Astrocyte (in vitro differentiated cells and primary cell): ENCODE data around the gene SLC25A28. TPM values are rescaled to one million over a fixed set of nuclear protein-coding genes. Genes with fewer than 3 reads are reported as not detected.
"Not testable (repeated sequence)": the region's sequence is repeated elsewhere in the genome, so short reads cannot be mapped to it uniquely, and the experiment has no call there.

Experiments
- DNase-seq: peaks from one replicate; pipeline ENCODE4 v3.0.0-alpha.2; 2010; ENCODE audit warnings: low read depth
- FAIRE-seq: peaks from 2 replicates; lab custom pipeline; 2011; peaks lifted over from hg19 to GRCh38; lab: Jason Lieb, UNC
- H2AFZ ChIP-seq: 2 replicates; pipeline ENCODE4 v1.6.0; 2012; ENCODE audit warnings: low read depth, low read length, inconsistent platforms
- H3K27ac ChIP-seq: 2 replicates; pipeline ENCODE4 v1.5.1; 2011; ENCODE audit warnings: low read depth, low read length, inconsistent platforms
- H3K27me3 ChIP-seq: 2 replicates; pipeline ENCODE4 v1.6.0; 2011; ENCODE audit warnings: low read length, inconsistent platforms; ENCODE audit not compliant: insufficient read depth
- H3K36me3 ChIP-seq: 2 replicates; pipeline ENCODE4 v1.5.1; 2011; ENCODE audit warnings: low read length, inconsistent platforms; ENCODE audit not compliant: insufficient read depth
- H3K4me1 ChIP-seq: 2 replicates; pipeline ENCODE4 v1.5.1; 2011; ENCODE audit warnings: low read length, inconsistent platforms; ENCODE audit not compliant: insufficient read depth
- H3K4me2 ChIP-seq: 2 replicates; pipeline ENCODE4 v1.6.0; 2012; ENCODE audit warnings: low read length, inconsistent platforms
- H3K4me3 ChIP-seq: 2 replicates; pipeline ENCODE4 v1.5.1; 2011; ENCODE audit warnings: low read depth, mild to moderate bottlenecking, low read length, inconsistent platforms; ENCODE audit not compliant: insufficient read depth
- H3K79me2 ChIP-seq: 2 replicates; pipeline ENCODE4 v1.6.0; 2012; ENCODE audit warnings: mild to moderate bottlenecking, low read length, inconsistent platforms; ENCODE audit not compliant: insufficient read depth
- H3K9ac ChIP-seq: 2 replicates; pipeline ENCODE4 v1.6.0; 2012; ENCODE audit warnings: mild to moderate bottlenecking, low read length, inconsistent platforms
- H3K9me3 ChIP-seq: 2 replicates; pipeline ENCODE4 v1.5.1; 2012; ENCODE audit warnings: low read depth, mild to moderate bottlenecking, low read length, inconsistent platforms; ENCODE audit not compliant: insufficient read depth
- H4K20me1 ChIP-seq: 2 replicates; pipeline ENCODE4 v1.6.0; 2012; ENCODE audit warnings: low read length, inconsistent platforms; ENCODE audit not compliant: insufficient read depth
- H3K27ac Mint-ChIP-seq: one replicate; pipeline ENCODE4 v1.8.0; 2021; ENCODE audit warnings: mild to moderate bottlenecking, mixed read lengths; ENCODE audit not compliant: unreplicated experiment
- H3K27me3 Mint-ChIP-seq: one replicate; pipeline ENCODE4 v1.8.0; 2021; ENCODE audit warnings: low read depth, mixed read lengths; ENCODE audit not compliant: unreplicated experiment
- H3K36me3 Mint-ChIP-seq: one replicate; pipeline ENCODE4 v1.8.0; 2021; ENCODE audit warnings: low read depth, mixed read lengths; ENCODE audit not compliant: unreplicated experiment
- H3K4me1 Mint-ChIP-seq: one replicate; pipeline ENCODE4 v1.8.0; 2021; ENCODE audit warnings: low read depth, mixed read lengths; ENCODE audit not compliant: unreplicated experiment
- H3K4me3 Mint-ChIP-seq: one replicate; pipeline ENCODE4 v1.8.0; 2021; ENCODE audit warnings: mild to moderate bottlenecking, moderate library complexity, mixed read lengths; ENCODE audit not compliant: unreplicated experiment
- H3K9me3 Mint-ChIP-seq: one replicate; pipeline ENCODE4 v1.8.0; 2021; ENCODE audit warnings: mild to moderate bottlenecking, mixed read lengths; ENCODE audit not compliant: unreplicated experiment
- CTCF ChIP-seq: IDR thresholded peaks from 2 replicates; pipeline ENCODE4 v1.5.1; 2011; ENCODE audit warnings: low read depth, mild to moderate bottlenecking, inconsistent platforms, low read length, moderate library complexity; ENCODE audit not compliant: insufficient read depth
- EZH2 ChIP-seq: IDR thresholded peaks from 2 replicates; pipeline ENCODE4 v1.6.1; 2012; ENCODE audit warnings: mild to moderate bottlenecking, low read length, inconsistent platforms; ENCODE audit not compliant: insufficient read depth
- total RNA-seq: library from RNA; stranded (reverse); gene quantifications from 2 replicates; pipeline ENCODE4 v1.2.1, GENCODE V29; 2021

The SLC25A28 gene
- total RNA-seq, 1 donor from 2014 or later, result 38.0 TPM

DNA sequence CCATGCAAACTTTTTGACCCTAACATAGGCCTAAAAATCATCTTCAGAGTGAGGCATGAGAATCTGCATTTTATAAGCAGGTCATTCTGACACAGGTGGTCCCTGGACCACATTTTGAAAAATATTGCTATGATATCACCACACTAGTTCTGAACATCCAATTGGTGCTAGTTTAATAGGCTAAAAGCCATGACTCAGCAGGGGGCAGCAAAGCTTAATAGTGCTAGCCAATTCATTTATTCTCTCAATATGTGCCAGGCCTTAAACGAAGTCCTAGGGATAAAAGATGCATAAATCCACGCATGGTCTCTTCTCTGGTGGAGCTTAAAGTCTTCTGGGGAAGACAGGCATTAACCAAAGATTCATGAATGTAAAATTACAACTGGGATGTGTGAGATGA lies 10.2 kb upstream of the SLC25A28 start:
- H3K9ac ChIP-seq, result no peak overlapping the region
- H3K4me2 ChIP-seq, result no peak overlapping the region
- H3K36me3 ChIP-seq, result no peaks in the 10 kb centered on the region
- no peaks in the 10 kb centered on the region for H3K9me3 ChIP-seq
- Mint-ChIP-seq H3K27me3 (peaks cover 7% of the 10 kb centered on the region), H3K4me1 (peaks cover 4% of the 10 kb centered on the region), H3K27ac (no peak overlapping the region), H3K36me3 (no peaks in the 10 kb centered on the region), H3K9me3 (no peaks in the 10 kb centered on the region), H3K4me3 (no peak overlapping the region)
- peaks cover 2% of the 10 kb centered on the region for H3K27me3 ChIP-seq
- FAIRE-seq (peak; percentile 29), DNase-seq (peak; percentile 42)
- no peak overlapping the region for H2AFZ ChIP-seq
- no peaks in the 10 kb centered on the region for H3K79me2 ChIP-seq
- no peaks in the 10 kb centered on the region for H4K20me1 ChIP-seq
- no peak overlapping the region for H3K27ac ChIP-seq
- no peak for TF ChIP-seq EZH2
- peak; percentile 27 for TF ChIP-seq CTCF
- H3K4me1 ChIP-seq, result no peaks in the 10 kb centered on the region
- H3K4me3 ChIP-seq, result no peak overlapping the region

- Histone ChIP-seq H3K27ac (no peak overlapping the region), H3K4me3 (no peak overlapping the region), H3K9me3 (no peaks in the 10 kb centered on the region), H3K4me2 (no peak overlapping the region), H2AFZ (no peak overlapping the region), H3K36me3 (no peaks in the 10 kb centered on the region), H3K79me2 (no peaks in the 10 kb centered on the region), H3K9ac (no peak overlapping the region), H3K4me1 (no peaks in the 10 kb centered on the region), H4K20me1 (no peaks in the 10 kb centered on the region), H3K27me3 (peaks cover 2% of the 10 kb centered on the region)
- H3K36me3 Mint-ChIP-seq, result no peaks in the 10 kb centered on the region
- H3K9me3 Mint-ChIP-seq, result no peaks in the 10 kb centered on the region
- H3K27me3 Mint-ChIP-seq, result peaks cover 6% of the 10 kb centered on the region
- no peak for DNase-seq
- TF ChIP-seq CTCF (no peak), EZH2 (no peak)
- no peak overlapping the region for H3K4me3 Mint-ChIP-seq
- H3K27ac Mint-ChIP-seq, result no peak overlapping the region
- FAIRE-seq, result no peak
- H3K4me1 Mint-ChIP-seq, result peaks cover 4% of the 10 kb centered on the region
Measured at GRCh38 chr10:99629625-99629978, 9.4 kb upstream of the SLC25A28 start.

GRCh38 chr10:99628923-99629624 lies 8.8 kb upstream of the SLC25A28 start:
- no peak for TF ChIP-seq CTCF
- TF ChIP-seq EZH2, result no peak
- Histone ChIP-seq H3K9ac (no peak overlapping the region), H2AFZ (no peak overlapping the region), H3K4me1 (no peaks in the 10 kb centered on the region), H3K27me3 (peaks cover 2% of the 10 kb centered on the region), H3K9me3 (no peaks in the 10 kb centered on the region), H3K27ac (no peak overlapping the region), H4K20me1 (no peaks in the 10 kb centered on the region), H3K36me3 (no peaks in the 10 kb centered on the region), H3K79me2 (no peaks in the 10 kb centered on the region), H3K4me2 (no peak overlapping the region), H3K4me3 (no peak overlapping the region)
- no peak overlapping the region for H3K27ac Mint-ChIP-seq
- no peaks in the 10 kb centered on the region for H3K9me3 Mint-ChIP-seq
- no peaks in the 10 kb centered on the region for H3K36me3 Mint-ChIP-seq
- no peak overlapping the region for H3K4me3 Mint-ChIP-seq
- DNase-seq, result no peak
- FAIRE-seq, result no peak
- peaks cover 1% of the 10 kb centered on the region for H3K27me3 Mint-ChIP-seq
- peaks cover 4% of the 10 kb centered on the region for H3K4me1 Mint-ChIP-seq

DNA sequence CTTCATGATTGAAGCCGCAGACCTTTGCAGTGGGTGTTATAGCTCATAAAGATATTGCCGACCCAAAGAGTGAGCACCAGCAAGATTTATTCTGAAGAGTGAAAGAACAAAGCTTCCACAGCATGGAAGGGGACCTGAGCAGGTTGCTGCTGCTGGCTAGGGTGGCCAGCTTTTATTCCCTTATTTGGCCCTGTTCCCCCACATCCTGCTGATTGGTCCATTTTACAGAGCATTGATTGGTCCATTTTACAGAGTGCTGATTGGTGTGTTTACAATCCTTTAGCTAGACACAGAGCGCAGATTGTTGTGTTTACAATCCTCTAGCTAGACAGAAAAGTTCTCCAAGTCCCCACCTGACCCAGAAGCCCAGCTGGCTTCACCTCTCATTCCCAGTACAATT lies 4.9 kb upstream of the SLC25A28 start:
- not testable (repeated sequence) for H3K4me1 Mint-ChIP-seq, H3K9me3 ChIP-seq, H3K36me3 Mint-ChIP-seq, FAIRE-seq, H3K27me3 ChIP-seq, H4K20me1 ChIP-seq, H3K79me2 ChIP-seq, H3K4me1 ChIP-seq, H3K9me3 Mint-ChIP-seq, H3K27ac ChIP-seq, H3K36me3 ChIP-seq, H3K4me2 ChIP-seq, H3K9ac ChIP-seq, H3K4me3 ChIP-seq, DNase-seq, H3K4me3 Mint-ChIP-seq, H2AFZ ChIP-seq, H3K27me3 Mint-ChIP-seq
- H3K27ac Mint-ChIP-seq, result peak overlapping the region; percentile 8
